Right forelimb (tissue), 1 donor: Measurements from ENCODE around the gene WDR6.

Experiments
- DNase-seq: peaks from one replicate; pipeline ENCODE4 v3.0.0-alpha.2; 2018

WDR6 gene

GRCh38 chr3:49030321-49030720, 23.1 kb downstream of the WDR6 start:
- DNase-seq = no peak

GRCh38 chr3:49032646-49033304, 25.6 kb downstream of the WDR6 start:
- no peak for DNase-seq

- DNase-seq = no peak
These were observed 27.5 kb downstream of the WDR6 start for GRCh38 chr3:49034650-49035049.

GRCh38 chr3:49035281-49035680, 28.1 kb downstream of the WDR6 start:
- no peak for DNase-seq

- DNase-seq = no peak
These were observed 46.4 kb downstream of the WDR6 start for GRCh38 chr3:49053543-49053942.

- no peak for DNase-seq
These were observed 47.2 kb downstream of the WDR6 start for GRCh38 chr3:49054344-49054862.

- DNase-seq = no peak
These were observed 50.1 kb downstream of the WDR6 start for GRCh38 chr3:49057268-49057667.

GRCh38 chr3:49058011-49058410, 50.8 kb downstream of the WDR6 start:
- DNase-seq = no peak
